Measurements from ENCODE around the gene PSMG4.

The PSMG4 gene

DNA sequence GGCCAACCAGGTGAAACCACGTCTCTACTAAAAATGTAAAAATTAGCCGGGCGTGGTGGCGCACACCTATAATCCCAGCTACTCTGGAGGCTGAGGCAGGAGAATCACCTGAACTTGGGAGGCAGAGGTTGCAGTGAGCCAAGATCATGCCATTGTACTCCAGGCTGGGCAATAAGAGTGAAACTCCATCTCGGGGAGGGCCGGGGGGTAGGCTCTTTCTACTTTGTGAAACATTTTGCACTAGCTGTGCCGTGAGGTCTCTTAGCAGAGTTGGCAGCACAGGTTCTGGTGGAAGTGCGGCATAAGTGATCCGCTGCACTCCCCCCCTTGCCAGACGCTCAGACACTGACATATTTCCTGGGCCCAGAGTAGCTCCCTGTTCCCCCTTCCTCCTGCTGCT lies 24.5 kb downstream of the PSMG4 start:
- Histone ChIP-seq H2AFZ (ENCODE audit: low read depth, low read length) (no peak overlapping the region), H3K4me3 (ENCODE audit: low read length) (no peak overlapping the region), H3K27me3 (ENCODE audit: low read depth, low read length) (no peaks in the 10 kb centered on the region), H4K20me1 (ENCODE audit: insufficient read depth, low read length) (no peaks in the 10 kb centered on the region), H3K79me2 (ENCODE audit: low read length) (no peaks in the 10 kb centered on the region), H3K4me2 (ENCODE audit: low read length) (no peak overlapping the region), H3K9me3 (ENCODE audit: insufficient read depth, low read length) (no peaks in the 10 kb centered on the region), H3K27ac (ENCODE audit: low read length) (no peak overlapping the region), H3K36me3 (replicated peaks; ENCODE audit: low read depth, low read length) (no peaks in the 10 kb centered on the region), H3K4me1 (ENCODE audit: low read length) (no peaks in the 10 kb centered on the region), H3K9ac (ENCODE audit: low read length) (no peak overlapping the region)
- no peak for TF ChIP-seq EZH2phosphoT487 (IDR thresholded peaks at IDR 0.05; ENCODE audit: low read depth)
- TF ChIP-seq, protein P1, sequence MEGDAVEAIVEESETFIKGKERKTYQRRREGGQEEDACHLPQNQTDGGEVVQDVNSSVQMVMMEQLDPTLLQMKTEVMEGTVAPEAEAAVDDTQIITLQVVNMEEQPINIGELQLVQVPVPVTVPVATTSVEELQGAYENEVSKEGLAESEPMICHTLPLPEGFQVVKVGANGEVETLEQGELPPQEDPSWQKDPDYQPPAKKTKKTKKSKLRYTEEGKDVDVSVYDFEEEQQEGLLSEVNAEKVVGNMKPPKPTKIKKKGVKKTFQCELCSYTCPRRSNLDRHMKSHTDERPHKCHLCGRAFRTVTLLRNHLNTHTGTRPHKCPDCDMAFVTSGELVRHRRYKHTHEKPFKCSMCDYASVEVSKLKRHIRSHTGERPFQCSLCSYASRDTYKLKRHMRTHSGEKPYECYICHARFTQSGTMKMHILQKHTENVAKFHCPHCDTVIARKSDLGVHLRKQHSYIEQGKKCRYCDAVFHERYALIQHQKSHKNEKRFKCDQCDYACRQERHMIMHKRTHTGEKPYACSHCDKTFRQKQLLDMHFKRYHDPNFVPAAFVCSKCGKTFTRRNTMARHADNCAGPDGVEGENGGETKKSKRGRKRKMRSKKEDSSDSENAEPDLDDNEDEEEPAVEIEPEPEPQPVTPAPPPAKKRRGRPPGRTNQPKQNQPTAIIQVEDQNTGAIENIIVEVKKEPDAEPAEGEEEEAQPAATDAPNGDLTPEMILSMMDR (IDR thresholded peaks at IDR 0.05; ENCODE audit: low read depth, low read length), result no peak

DNA sequence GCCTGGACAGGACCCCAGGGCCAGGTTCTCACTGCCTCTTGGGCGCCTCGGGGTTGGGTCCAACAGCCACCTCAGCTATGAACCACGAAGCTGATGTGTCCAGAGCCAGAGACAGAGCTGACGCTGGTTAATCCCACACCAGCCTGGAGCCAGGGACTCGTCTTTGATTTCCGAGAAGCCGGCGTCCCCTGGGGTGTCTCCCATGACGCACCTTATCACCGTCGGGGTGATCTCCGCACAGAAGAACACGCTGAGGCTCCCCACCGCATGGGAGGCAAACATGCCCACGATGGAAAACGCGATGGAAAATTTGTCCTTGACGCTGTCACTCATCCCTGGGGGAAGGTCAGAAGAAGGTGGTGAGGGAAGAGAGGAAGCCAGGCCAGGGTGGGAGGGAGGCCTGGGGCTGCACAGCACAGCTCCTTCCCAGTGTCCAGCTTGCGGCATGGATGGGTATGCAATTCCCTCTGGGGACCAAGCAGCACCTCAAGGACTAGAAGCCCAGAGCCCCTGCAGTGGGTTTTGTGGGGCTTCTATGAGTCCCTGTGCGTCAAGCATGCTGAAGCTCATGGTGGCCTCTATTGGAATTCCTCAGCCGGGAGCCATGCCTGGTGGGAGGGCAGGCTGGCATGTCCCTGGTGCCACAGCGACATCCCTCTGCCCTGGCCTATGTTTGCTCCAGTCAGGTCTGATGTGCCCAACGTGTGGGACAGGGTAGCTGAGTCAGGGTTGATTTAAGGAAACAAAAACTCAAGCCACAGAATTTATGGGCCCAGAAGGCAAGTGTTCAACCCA lies 25.1 kb downstream of the PSMG4 start:
- Histone ChIP-seq H3K9me3 (ENCODE audit: insufficient read depth, low read length) (no peaks in the 10 kb centered on the region), H3K27ac (ENCODE audit: low read length) (no peak overlapping the region), H3K9ac (ENCODE audit: low read length) (no peak overlapping the region), H3K4me2 (ENCODE audit: low read length) (no peak overlapping the region), H3K36me3 (replicated peaks; ENCODE audit: low read depth, low read length) (no peaks in the 10 kb centered on the region), H2AFZ (ENCODE audit: low read depth, low read length) (no peak overlapping the region), H3K27me3 (ENCODE audit: low read depth, low read length) (no peaks in the 10 kb centered on the region), H3K4me3 (ENCODE audit: low read length) (no peak overlapping the region), H4K20me1 (ENCODE audit: insufficient read depth, low read length) (no peaks in the 10 kb centered on the region), H3K4me1 (ENCODE audit: low read length) (no peaks in the 10 kb centered on the region), H3K79me2 (ENCODE audit: low read length) (no peaks in the 10 kb centered on the region)
- TF ChIP-seq, protein P1 (IDR thresholded peaks at IDR 0.05; ENCODE audit: low read depth, low read length), result no peak
- TF ChIP-seq EZH2phosphoT487 (IDR thresholded peaks at IDR 0.05; ENCODE audit: low read depth), result no peak

DNA sequence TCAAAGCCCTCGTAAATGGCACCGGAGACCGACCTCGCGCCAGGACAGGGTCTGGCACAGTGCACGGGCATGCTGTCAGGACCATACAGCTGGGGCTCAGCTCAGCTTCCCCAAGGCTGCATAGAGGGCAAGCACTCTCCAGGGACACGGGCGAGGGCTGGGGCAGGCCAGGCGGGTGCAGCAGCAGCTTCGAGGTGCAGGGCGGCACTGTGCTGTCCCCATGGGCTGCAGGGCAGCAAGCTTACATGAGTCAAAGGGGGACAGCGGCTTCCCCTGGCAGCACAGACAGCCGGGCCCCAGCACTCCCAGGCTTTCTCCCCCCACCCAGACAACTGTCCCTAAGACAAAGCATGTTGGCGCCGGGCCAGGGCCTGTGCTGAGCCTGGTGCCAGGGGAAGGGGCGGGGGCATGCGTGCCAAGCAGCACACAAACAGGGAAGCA lies 25.7 kb downstream of the PSMG4 start:
- Histone ChIP-seq H3K9ac (ENCODE audit: low read length) (no peak overlapping the region), H3K4me2 (ENCODE audit: low read length) (no peak overlapping the region), H4K20me1 (ENCODE audit: insufficient read depth, low read length) (no peaks in the 10 kb centered on the region), H3K4me3 (ENCODE audit: low read length) (no peak overlapping the region), H3K9me3 (ENCODE audit: insufficient read depth, low read length) (no peaks in the 10 kb centered on the region), H3K27me3 (ENCODE audit: low read depth, low read length) (no peaks in the 10 kb centered on the region), H3K36me3 (replicated peaks; ENCODE audit: low read depth, low read length) (no peaks in the 10 kb centered on the region), H3K79me2 (ENCODE audit: low read length) (no peaks in the 10 kb centered on the region), H3K27ac (ENCODE audit: low read length) (no peak overlapping the region), H3K4me1 (ENCODE audit: low read length) (no peaks in the 10 kb centered on the region), H2AFZ (ENCODE audit: low read depth, low read length) (no peak overlapping the region)
- no peak for TF ChIP-seq EZH2phosphoT487 (IDR thresholded peaks at IDR 0.05; ENCODE audit: low read depth)
- TF ChIP-seq, protein P1 (IDR thresholded peaks at IDR 0.05; ENCODE audit: low read depth, low read length), result no peak

GRCh38 chr6:3285049-3285639 lies 26.4 kb downstream of the PSMG4 start:
- H4K20me1 ChIP-seq (ENCODE audit: insufficient read depth, low read length), result no peaks in the 10 kb centered on the region
- H3K4me3 ChIP-seq (ENCODE audit: low read length), result no peak overlapping the region
- TF ChIP-seq, protein P1 (IDR thresholded peaks at IDR 0.05; ENCODE audit: low read depth, low read length), result no peak
- TF ChIP-seq EZH2phosphoT487 (IDR thresholded peaks at IDR 0.05; ENCODE audit: low read depth), result no peak
- no peak overlapping the region for H3K4me2 ChIP-seq (ENCODE audit: low read length)
- H3K9ac ChIP-seq (ENCODE audit: low read length), result no peak overlapping the region
- H3K36me3 ChIP-seq (replicated peaks; ENCODE audit: low read depth, low read length), result no peaks in the 10 kb centered on the region
- H3K9me3 ChIP-seq (ENCODE audit: insufficient read depth, low read length), result no peaks in the 10 kb centered on the region
- H3K79me2 ChIP-seq (ENCODE audit: low read length), result no peaks in the 10 kb centered on the region
- no peak overlapping the region for H2AFZ ChIP-seq (ENCODE audit: low read depth, low read length)
- no peaks in the 10 kb centered on the region for H3K4me1 ChIP-seq (ENCODE audit: low read length)
- no peaks in the 10 kb centered on the region for H3K27me3 ChIP-seq (ENCODE audit: low read depth, low read length)
- H3K27ac ChIP-seq (ENCODE audit: low read length), result no peak overlapping the region

Measured in OCI-LY3 (cell line).